NK-92 (cell line): Measurements from ENCODE around the gene CYP4Z1.
"Not testable (repeated sequence)": the region's sequence is repeated elsewhere in the genome, so short reads cannot be mapped to it uniquely, and the experiment has no call there.

Source experiments
- DNase-seq: peaks from one replicate; lab custom pipeline; 2025; ENCODE audit not compliant: unreplicated experiment; lab: John Stamatoyannopoulos, UW

The CYP4Z1 gene

GRCh38 chr1:47128221-47128620 lies 61.2 kb downstream of the CYP4Z1 start:
- no peak for DNase-seq

- not testable (repeated sequence) for DNase-seq
Measured at GRCh38 chr1:47128854-47129253, 61.8 kb downstream of the CYP4Z1 start.

GRCh38 chr1:47129489-47130230 lies 62.6 kb downstream of the CYP4Z1 start:
- not testable (repeated sequence) for DNase-seq

- not testable (repeated sequence) for DNase-seq
Measured at GRCh38 chr1:47132665-47133064, 65.6 kb downstream of the CYP4Z1 start.

- DNase-seq = no peak
Measured at GRCh38 chr1:47137198-47137597, 70.2 kb downstream of the CYP4Z1 start, which contains the start of gene CYP4A22. TSS of gene CYP4A22 (plus strand) at chr1:47137441. CDS start at chr1:47137486, 45 bp downstream.

GRCh38 chr1:47137925-47138615 lies 71.0 kb downstream of the CYP4Z1 start:
- DNase-seq = no peak

- DNase-seq = not testable (repeated sequence)
Measured at GRCh38 chr1:47140358-47140757, 73.3 kb downstream of the CYP4Z1 start.

GRCh38 chr1:47143654-47144053 lies 76.6 kb downstream of the CYP4Z1 start:
- not testable (repeated sequence) for DNase-seq

- not testable (repeated sequence) for DNase-seq
Measured at GRCh38 chr1:47146495-47146894, 79.5 kb downstream of the CYP4Z1 start.

- no peak for DNase-seq
Measured at GRCh38 chr1:47147047-47147785, 80.2 kb downstream of the CYP4Z1 start.

GRCh38 chr1:47149162-47149561 lies 82.1 kb downstream of the CYP4Z1 start:
- DNase-seq = not testable (repeated sequence)

GRCh38 chr1:47156457-47156856 lies 89.4 kb downstream of the CYP4Z1 start:
- DNase-seq = not testable (repeated sequence)

- DNase-seq = not testable (repeated sequence)
Measured at GRCh38 chr1:47157957-47158356, 90.9 kb downstream of the CYP4Z1 start.

- no peak for DNase-seq
Measured at GRCh38 chr1:47160716-47161115, 93.7 kb downstream of the CYP4Z1 start.

GRCh38 chr1:47161298-47162040 lies 94.4 kb downstream of the CYP4Z1 start:
- DNase-seq = no peak

- DNase-seq = no peak
Measured at GRCh38 chr1:47164552-47164951, 97.5 kb downstream of the CYP4Z1 start.
